ENCODE results near the gene C1QTNF1. TPM values are rescaled to one million over a fixed set of nuclear protein-coding genes. Genes with fewer than 3 reads are reported as not detected.

Gene C1QTNF1
- total RNA-seq, 2 experiments from 2014 or later = not detected

- Histone ChIP-seq H3K4me3 (ENCODE audit: low read length) (no peak overlapping the region), H3K36me3 (ENCODE audit: insufficient read depth, low read length) (no peaks in the 10 kb centered on the region), H3K4me1 (ENCODE audit: insufficient read depth, low read length) (peaks cover 22% of the 10 kb centered on the region), H3K27me3 (ENCODE audit: control insufficient read depth in 1 of 2, insufficient read depth in 2 of 2, low read length in 2 of 2) (peaks cover 32 to 51% of the 10 kb centered on the region in 2 experiments), H3K9me3 (ENCODE audit: control insufficient read depth in 1 of 2, insufficient read depth in 1 of 2, low read length in 2 of 2) (peaks cover 0 to 8% of the 10 kb centered on the region in 2 experiments), H3K27ac (ENCODE audit: low read depth in 1 of 2, low read length in 2 of 2) (no peak overlapping the region)
- Mint-ChIP-seq H3K9me3 (no peaks in the 10 kb centered on the region), H3K27me3 (peaks cover 67% of the 10 kb centered on the region), H3K27ac (no peak overlapping the region), H3K4me3 (no peak overlapping the region), H3K36me3 (ENCODE audit: low read depth) (no peaks in the 10 kb centered on the region), H3K4me1 (ENCODE audit: low read depth) (peaks cover 14% of the 10 kb centered on the region)
- ChIA-PET POLR2A (no interaction called here), CTCF (no interaction called here)
- DNase-seq = no peak
- TF ChIP-seq CTCF (IDR thresholded peaks at IDR 0.05) = no peak
- intact Hi-C loops (cut with DNase I, micrococcal nuclease) = no loop called here
- ATAC-seq (ENCODE audit: poor library complexity) = no peak
Measured at GRCh38 chr17:79096477-79096876, 72.5 kb downstream of the C1QTNF1 start.

- peaks cover 69% of the 10 kb centered on the region for H3K27me3 Mint-ChIP-seq
- ATAC-seq (ENCODE audit: poor library complexity) = no peak
Measured at GRCh38 chr17:79097226-79098055, 73.5 kb downstream of the C1QTNF1 start.

GRCh38 chr17:79098282-79098867, 74.4 kb downstream of the C1QTNF1 start:
- H3K4me1 Mint-ChIP-seq (ENCODE audit: low read depth) = peaks cover 8% of the 10 kb centered on the region
- peaks cover 70% of the 10 kb centered on the region for H3K27me3 Mint-ChIP-seq
- H3K27ac Mint-ChIP-seq = no peak overlapping the region
- no peaks in the 10 kb centered on the region for H3K9me3 Mint-ChIP-seq
- no peak overlapping the region for H3K4me3 Mint-ChIP-seq
- POLR2A ChIA-PET = no interaction called here
- Histone ChIP-seq H3K27me3 (ENCODE audit: control insufficient read depth in 1 of 2, insufficient read depth in 2 of 2, low read length in 2 of 2) (peaks cover 37 to 60% of the 10 kb centered on the region in 2 experiments), H3K4me1 (ENCODE audit: insufficient read depth, low read length) (peaks cover 16% of the 10 kb centered on the region), H3K36me3 (ENCODE audit: insufficient read depth, low read length) (no peaks in the 10 kb centered on the region), H3K4me3 (ENCODE audit: low read length) (no peak overlapping the region), H3K9me3 (ENCODE audit: control insufficient read depth in 1 of 2, insufficient read depth in 1 of 2, low read length in 2 of 2) (peaks cover 0 to 8% of the 10 kb centered on the region in 2 experiments), H3K27ac (ENCODE audit: low read depth in 1 of 2, low read length in 2 of 2) (no peak overlapping the region)
- CTCF ChIA-PET = interaction anchor here (1.5 kb wide), 1 partner anchor 11 kb away, joined by 3 read pairs; no protein-coding TSS in a partner anchor
- ATAC-seq (ENCODE audit: poor library complexity) (no peak), DNase-seq (no peak)
- intact Hi-C loops (cut with DNase I, micrococcal nuclease) = no loop called here
- H3K36me3 Mint-ChIP-seq (ENCODE audit: low read depth) = no peaks in the 10 kb centered on the region
- TF ChIP-seq CTCF (IDR thresholded peaks at IDR 0.05) = no peak

More at GRCh38 chr17:79097226-79098055, 73.5 kb downstream of the C1QTNF1 start:
- no peaks in the 10 kb centered on the region for H3K36me3 Mint-ChIP-seq (ENCODE audit: low read depth)
- Histone ChIP-seq H3K4me1 (ENCODE audit: insufficient read depth, low read length) (peaks cover 22% of the 10 kb centered on the region), H3K4me3 (ENCODE audit: low read length) (no peak overlapping the region), H3K36me3 (ENCODE audit: insufficient read depth, low read length) (no peaks in the 10 kb centered on the region), H3K27me3 (ENCODE audit: control insufficient read depth in 1 of 2, insufficient read depth in 2 of 2, low read length in 2 of 2) (peaks cover 37 to 57% of the 10 kb centered on the region in 2 experiments), H3K9me3 (ENCODE audit: control insufficient read depth in 1 of 2, insufficient read depth in 1 of 2, low read length in 2 of 2) (peaks cover 0 to 8% of the 10 kb centered on the region in 2 experiments), H3K27ac (ENCODE audit: low read depth in 1 of 2, low read length in 2 of 2) (no peak overlapping the region)
- TF ChIP-seq CTCF (IDR thresholded peaks at IDR 0.05) = no peak
- ChIA-PET POLR2A (no interaction called here), CTCF (interaction anchor here (1.5 kb wide), 1 partner anchor 10 kb away, joined by 3 read pairs; no protein-coding TSS in a partner anchor)
- H3K4me3 Mint-ChIP-seq = no peak overlapping the region
- no peaks in the 10 kb centered on the region for H3K9me3 Mint-ChIP-seq
- H3K4me1 Mint-ChIP-seq (ENCODE audit: low read depth) = peaks cover 14% of the 10 kb centered on the region
- peak in 2 of 14 experiments; percentile 12 to 20 for DNase-seq
- intact Hi-C loops (cut with DNase I, micrococcal nuclease) = no loop called here
- H3K27ac Mint-ChIP-seq = no peak overlapping the region

Other genes with a start within 250 kb of the C1QTNF1 start
- gene CYTH1, start 241.9 kb upstream of the C1QTNF1 start, total RNA-seq = 100 to 1,000 TPM; 521 to 525 TPM
- 100 to 1,000 TPM; 489 to 494 TPM for gene USP36, start 183.4 kb upstream of the C1QTNF1 start, total RNA-seq
- gene CEP295NL, start 121.0 kb upstream of the C1QTNF1 start, total RNA-seq = 1 to 10 TPM; 2.6 to 2.7 TPM
- gene TIMP2, start 98.8 kb upstream of the C1QTNF1 start, total RNA-seq = 1 to 10 TPM; 6.2 to 7.0 TPM
- gene LGALS3BP, start 44.2 kb upstream of the C1QTNF1 start, total RNA-seq = 10 to 100 TPM; 38.8 to 41.0 TPM
- 10 to 100 TPM; 28.3 to 30.0 TPM for gene CANT1, start 14.4 kb upstream of the C1QTNF1 start, total RNA-seq
- gene ENGASE, start 50.7 kb downstream of the C1QTNF1 start, total RNA-seq = 10 to 100 TPM; 49.8 to 50.9 TPM

Data from CD4-positive, alpha-beta T cell (primary cell).